ENCODE data around the gene FAM181A. TPM values are rescaled to one million over a fixed set of nuclear protein-coding genes. Genes with fewer than 3 reads are reported as not detected.
A peak's percentile ranks its signal among the peaks of the same experiment; 100 is the strongest.

Gene FAM181A
- total RNA-seq, 1 experiment from 2014 or later, result not detected

GRCh38 chr14:93976477-93977057 lies 49.4 kb downstream of the FAM181A start, which contains the start of gene ASB2:
Gene ASB2, minus strand, starts transcription at chr14:93976570. Its CDS starts 12,031 bp downstream, at chr14:93964539.
- no peak within 1 kb of the TSS for H2BK12ac ChIP-seq (ENCODE audit: insufficient read length, low read depth, low read length)
- H3K4me1 ChIP-seq (ENCODE audit: insufficient read depth, low read length), result no peaks in the 10 kb centered on the region; the same call in 1 of the 2 replicates
- no peaks in the 10 kb centered on the region for H3K23me2 ChIP-seq (ENCODE audit: insufficient read length, low read depth, low read length, poor library complexity, severe bottlenecking)
- H3K27me3 Mint-ChIP-seq (ENCODE audit: low read depth), result peaks cover 2% of the 10 kb centered on the region; the same call in 1 of the 2 replicates
- no peak within 1 kb of the TSS for H3K4ac ChIP-seq (ENCODE audit: low read depth, low read length)
- H3K27ac Mint-ChIP-seq, result peak within 1 kb of the TSS in 2 of 3 experiments; percentile 2 to 73; a peak in 4 of 7 replicates
- H2BK5ac ChIP-seq (ENCODE audit: insufficient read length, low read length), result no peak within 1 kb of the TSS
- no peak within 1 kb of the TSS; the same call in 1 of the 2 replicates for H3K14ac ChIP-seq (ENCODE audit: insufficient read depth, low read length)
- H4K20me1 ChIP-seq (ENCODE audit: control insufficient read depth, insufficient read depth, insufficient read length), result no peaks in the 10 kb centered on the region
- no peaks in the 10 kb centered on the region for H3K79me2 ChIP-seq (ENCODE audit: insufficient read depth, low read length)
- no peak for DNase-seq
- H2AFZ ChIP-seq (ENCODE audit: low read length), result no peak within 1 kb of the TSS
- H3K27ac ChIP-seq (ENCODE audit: insufficient read length, low read depth, low read length), result no peak within 1 kb of the TSS
- no peak within 1 kb of the TSS for H3K4me2 ChIP-seq (ENCODE audit: insufficient read depth, insufficient read length, low read length)
- TF ChIP-seq, protein P1, sequence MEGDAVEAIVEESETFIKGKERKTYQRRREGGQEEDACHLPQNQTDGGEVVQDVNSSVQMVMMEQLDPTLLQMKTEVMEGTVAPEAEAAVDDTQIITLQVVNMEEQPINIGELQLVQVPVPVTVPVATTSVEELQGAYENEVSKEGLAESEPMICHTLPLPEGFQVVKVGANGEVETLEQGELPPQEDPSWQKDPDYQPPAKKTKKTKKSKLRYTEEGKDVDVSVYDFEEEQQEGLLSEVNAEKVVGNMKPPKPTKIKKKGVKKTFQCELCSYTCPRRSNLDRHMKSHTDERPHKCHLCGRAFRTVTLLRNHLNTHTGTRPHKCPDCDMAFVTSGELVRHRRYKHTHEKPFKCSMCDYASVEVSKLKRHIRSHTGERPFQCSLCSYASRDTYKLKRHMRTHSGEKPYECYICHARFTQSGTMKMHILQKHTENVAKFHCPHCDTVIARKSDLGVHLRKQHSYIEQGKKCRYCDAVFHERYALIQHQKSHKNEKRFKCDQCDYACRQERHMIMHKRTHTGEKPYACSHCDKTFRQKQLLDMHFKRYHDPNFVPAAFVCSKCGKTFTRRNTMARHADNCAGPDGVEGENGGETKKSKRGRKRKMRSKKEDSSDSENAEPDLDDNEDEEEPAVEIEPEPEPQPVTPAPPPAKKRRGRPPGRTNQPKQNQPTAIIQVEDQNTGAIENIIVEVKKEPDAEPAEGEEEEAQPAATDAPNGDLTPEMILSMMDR (conservative IDR thresholded peaks at IDR 0.05), result no peak
- no peak within 1 kb of the TSS for H3K9ac ChIP-seq (ENCODE audit: extremely low read depth, insufficient read length, low read length)
- no peaks in the 10 kb centered on the region for H3K27me3 ChIP-seq (ENCODE audit: insufficient read depth, low read length)
- H4K5ac ChIP-seq (ENCODE audit: insufficient read length, low read depth, low read length), result no peak within 1 kb of the TSS
- H3K9me3 Mint-ChIP-seq, result no peaks in the 10 kb centered on the region
- H3K4me3 Mint-ChIP-seq, result no peak within 1 kb of the TSS
- no peak within 1 kb of the TSS for H3K23ac ChIP-seq (ENCODE audit: insufficient read length, low read depth, low read length)
- H2BK120ac ChIP-seq (ENCODE audit: low read depth, low read length, poor library complexity, severe bottlenecking), result no peak within 1 kb of the TSS
- H3K56ac ChIP-seq (ENCODE audit: insufficient read length, low read depth, low read length), result no peak within 1 kb of the TSS
- H4K8ac ChIP-seq (replicated peaks; ENCODE audit: insufficient read length, low read depth, low read length), result no peak within 1 kb of the TSS
- H2BK20ac ChIP-seq (ENCODE audit: low read depth, low read length, poor library complexity, severe bottlenecking), result no peak within 1 kb of the TSS
- WGBS (ENCODE audit: extremely low coverage, insufficient read length, low lambda C conversion rate), result no CpG with 5 or more reads among the region's 12 CpGs
- H3K18ac ChIP-seq (ENCODE audit: insufficient read length, low read depth, low read length), result peak within 1 kb of the TSS; percentile 13
- H3K9me3 ChIP-seq (ENCODE audit: control insufficient read depth, low read depth, low read length), result no peaks in the 10 kb centered on the region
- H2AK5ac ChIP-seq (ENCODE audit: insufficient read length, low read length), result no peak within 1 kb of the TSS
- H3K79me1 ChIP-seq (ENCODE audit: insufficient read depth, low read depth, low read length, poor library complexity, severe bottlenecking), result no peaks in the 10 kb centered on the region
- peaks cover 14 to 31% of the 10 kb centered on the region in 2 experiments for H3K4me1 Mint-ChIP-seq
- H3K36me3 Mint-ChIP-seq (ENCODE audit: insufficient read depth in 1 of 3, low read depth in 3 of 3), result no peaks in the 10 kb centered on the region
- H2BK15ac ChIP-seq (ENCODE audit: low read depth, low read length), result no peak within 1 kb of the TSS
- no peak within 1 kb of the TSS for H3T11ph ChIP-seq (ENCODE audit: low read length)
- H4K91ac ChIP-seq (ENCODE audit: insufficient read length, low read depth, low read length), result no peak within 1 kb of the TSS

Measured in H9 (cell line).